ENCODE data around the gene EPHX1.
A peak's percentile ranks its signal among the peaks of the same experiment; 100 is the strongest.
"Not testable (repeated sequence)": the region's sequence is repeated elsewhere in the genome, so short reads cannot be mapped to it uniquely, and the experiment has no call there.

The EPHX1 gene

DNA sequence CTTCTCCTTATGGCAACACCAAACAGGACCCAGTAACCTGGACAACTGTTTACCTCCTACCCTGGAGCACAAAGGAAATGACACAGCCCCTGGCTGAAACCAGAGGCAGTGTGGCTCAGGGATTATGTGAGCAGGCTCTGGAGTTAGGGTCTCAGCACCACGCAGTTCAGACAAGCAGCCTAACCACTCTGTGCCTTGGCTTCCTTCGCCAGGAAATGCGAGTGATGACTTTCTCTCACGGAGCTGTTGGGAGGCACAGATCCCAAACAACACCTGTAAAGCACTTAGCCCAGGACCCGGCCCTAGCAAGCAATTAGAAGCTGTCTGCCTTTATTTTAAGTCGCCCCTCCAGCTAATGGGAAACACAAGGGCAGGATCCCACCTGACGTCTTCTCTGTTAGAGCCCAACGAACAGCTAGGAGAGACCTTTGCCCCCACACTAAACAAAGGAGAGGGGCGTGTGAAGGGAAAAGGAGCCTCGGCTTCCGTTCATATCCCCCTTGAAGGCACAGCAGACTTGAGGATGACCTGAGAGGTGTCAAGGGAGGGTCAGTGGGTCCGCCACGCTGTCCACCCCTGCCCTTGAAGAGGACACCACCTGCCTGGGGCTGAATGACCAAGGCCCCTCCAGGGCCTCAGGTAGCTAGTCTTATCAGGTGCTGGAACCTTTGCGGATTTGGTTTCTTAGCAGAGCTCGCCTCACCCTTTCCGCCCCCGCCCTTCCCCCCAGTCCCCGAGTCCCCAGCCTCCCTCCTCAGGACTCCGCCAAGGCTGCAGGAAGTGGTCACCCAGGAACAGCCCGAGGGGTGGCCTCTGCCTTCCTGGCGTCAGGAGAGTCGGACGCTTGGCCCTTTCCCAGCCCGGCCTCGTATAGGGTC lies 71.4 kb downstream of the EPHX1 start:
- DNase-seq (ENCODE audit: low read depth in 2 of 2), result peak in 1 of 2 donors; percentile 33

DNA sequence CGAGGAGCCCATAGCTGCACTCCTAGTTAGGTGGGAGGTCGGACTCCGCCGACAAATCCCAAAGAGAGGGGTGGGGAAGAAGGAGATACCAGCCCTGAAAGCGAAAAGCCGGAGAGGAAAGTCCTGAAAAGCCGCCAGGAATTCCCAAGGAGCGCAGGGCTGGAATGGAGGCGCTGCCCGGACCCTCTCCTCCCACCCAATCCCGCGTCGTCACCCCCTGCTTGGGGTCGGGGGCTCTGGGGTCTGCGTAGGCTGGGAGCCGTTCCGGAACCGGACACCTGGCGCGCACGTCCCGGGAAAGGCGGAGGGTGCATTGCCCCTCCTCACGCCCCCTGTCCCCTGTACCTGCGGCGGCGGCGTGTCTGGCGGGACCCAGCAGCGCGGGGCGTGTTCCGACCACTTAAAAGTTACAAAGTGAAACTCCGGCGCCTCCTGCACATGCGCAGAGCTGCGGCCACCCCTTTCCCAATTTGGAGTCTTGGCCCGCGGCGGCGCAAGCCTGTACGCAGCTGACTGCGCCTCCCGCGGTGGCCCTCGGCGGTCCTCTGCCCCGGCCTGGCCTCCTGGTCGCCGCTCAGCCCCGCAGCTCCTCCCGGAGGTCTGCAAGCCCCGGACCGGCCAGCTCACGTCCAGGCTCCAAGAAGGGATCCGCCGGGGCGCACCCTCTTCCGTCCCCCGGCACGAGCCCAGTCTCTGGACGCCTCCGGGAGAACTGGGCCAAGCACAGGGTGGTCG lies 72.2 kb downstream of the EPHX1 start, which contains the start of gene TMEM63A:
Gene TMEM63A (minus strand): TSS at position 422 of the 735 bp plus-strand sequence. CDS start 4,800 bp downstream, outside the sequence.
- DNase-seq (ENCODE audit: low read depth in 2 of 2), result peak; percentile 82 to 84

DNA sequence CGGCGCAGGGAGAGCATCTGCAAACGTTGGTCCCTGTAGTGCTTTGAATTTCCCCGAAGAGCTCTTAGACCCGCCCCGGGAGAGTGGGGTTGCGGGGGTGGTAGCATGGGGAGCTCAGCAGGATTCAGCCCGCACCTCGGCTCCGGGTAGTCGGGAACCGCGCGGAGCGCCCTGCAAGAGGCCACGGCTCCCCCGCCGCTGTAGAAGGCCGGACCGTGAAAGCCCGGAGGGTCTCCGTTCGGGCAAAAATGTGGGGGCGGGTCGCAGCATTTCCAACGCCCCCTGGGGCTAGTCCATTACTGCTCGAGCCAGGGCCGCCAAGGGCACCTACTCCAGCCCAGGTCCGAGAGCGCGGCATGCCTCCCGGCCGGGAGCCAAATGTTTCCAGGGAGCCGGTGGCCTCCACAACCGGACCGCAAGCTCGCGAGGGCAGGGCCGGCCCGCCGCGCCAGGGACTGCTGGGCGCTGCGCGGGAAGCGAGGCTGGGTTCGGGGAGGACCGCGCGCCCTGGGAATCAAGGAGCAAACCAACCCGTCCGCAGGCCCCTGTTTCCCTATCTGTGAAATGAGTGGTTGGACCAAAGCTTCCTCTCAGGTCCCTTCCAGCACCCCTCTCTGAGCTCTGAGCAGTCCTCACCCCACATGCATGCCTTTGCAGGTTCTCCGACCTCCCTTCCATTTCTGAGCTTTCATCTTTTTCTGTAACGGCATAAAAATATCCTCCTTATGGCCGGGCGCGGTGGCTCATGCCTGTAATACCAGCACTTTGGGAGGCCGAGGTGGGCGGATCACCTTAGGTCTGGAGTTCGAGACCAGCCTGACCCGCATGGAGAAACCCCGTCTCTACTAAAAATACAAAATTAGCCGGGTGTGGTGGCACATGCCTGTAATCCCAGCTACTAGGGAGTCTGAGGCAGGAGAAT lies 73.0 kb downstream of the EPHX1 start:
- no peak for DNase-seq (ENCODE audit: low read depth in 2 of 2)

DNA sequence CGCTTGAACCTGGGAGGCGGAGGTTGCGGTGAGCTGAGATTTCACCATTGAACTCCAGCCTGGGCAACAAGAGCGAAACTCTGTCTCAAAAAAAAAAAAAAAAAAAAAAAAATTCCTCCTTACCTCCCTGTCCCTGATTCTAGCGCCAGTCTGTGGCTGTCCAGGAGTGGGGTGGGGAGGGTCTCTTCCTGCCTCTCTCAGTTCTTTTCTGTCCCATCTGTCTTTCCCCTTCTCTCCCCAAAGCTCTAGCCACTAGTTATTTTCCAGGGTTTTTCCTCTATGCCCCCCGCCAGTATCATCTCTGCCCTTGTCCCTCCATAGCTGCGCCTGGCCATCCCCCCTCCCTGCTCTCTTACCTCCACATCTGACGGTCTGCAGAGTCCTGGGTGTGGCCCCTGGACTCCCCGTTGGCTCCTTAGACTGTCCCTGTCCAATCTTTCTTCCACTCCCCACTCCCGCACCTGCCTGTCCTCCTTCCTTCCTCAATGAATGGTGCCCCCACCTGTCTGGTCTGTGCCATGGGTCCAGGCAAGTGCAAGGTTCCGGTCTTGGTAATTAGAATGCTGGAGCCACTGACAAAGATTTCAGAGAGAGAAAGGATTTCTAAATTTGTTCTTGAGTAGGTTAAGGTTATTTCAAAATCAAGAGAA lies 73.8 kb downstream of the EPHX1 start:
- no peak for DNase-seq (ENCODE audit: low read depth in 2 of 2)

DNA sequence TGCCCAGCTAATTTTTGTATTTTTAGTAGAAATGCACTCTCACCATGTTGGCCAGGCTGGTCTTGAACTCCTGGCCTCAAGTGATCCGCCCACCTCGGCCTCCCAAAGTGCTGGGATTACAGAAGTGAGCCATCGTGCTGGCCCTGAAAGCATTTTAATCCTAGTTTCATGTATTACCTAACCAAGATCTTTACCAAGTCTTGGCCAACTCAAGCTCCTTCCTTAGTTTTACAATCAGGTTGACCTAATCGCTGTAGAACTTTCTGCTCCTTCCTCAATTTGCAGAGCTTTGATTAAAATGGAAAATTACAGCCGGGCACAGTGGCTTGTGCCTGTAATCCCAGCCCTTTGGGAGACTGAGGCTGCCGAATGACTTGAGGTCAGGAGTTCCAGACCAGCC lies 75.4 kb downstream of the EPHX1 start:
- DNase-seq (ENCODE audit: low read depth in 2 of 2), result no peak

DNA sequence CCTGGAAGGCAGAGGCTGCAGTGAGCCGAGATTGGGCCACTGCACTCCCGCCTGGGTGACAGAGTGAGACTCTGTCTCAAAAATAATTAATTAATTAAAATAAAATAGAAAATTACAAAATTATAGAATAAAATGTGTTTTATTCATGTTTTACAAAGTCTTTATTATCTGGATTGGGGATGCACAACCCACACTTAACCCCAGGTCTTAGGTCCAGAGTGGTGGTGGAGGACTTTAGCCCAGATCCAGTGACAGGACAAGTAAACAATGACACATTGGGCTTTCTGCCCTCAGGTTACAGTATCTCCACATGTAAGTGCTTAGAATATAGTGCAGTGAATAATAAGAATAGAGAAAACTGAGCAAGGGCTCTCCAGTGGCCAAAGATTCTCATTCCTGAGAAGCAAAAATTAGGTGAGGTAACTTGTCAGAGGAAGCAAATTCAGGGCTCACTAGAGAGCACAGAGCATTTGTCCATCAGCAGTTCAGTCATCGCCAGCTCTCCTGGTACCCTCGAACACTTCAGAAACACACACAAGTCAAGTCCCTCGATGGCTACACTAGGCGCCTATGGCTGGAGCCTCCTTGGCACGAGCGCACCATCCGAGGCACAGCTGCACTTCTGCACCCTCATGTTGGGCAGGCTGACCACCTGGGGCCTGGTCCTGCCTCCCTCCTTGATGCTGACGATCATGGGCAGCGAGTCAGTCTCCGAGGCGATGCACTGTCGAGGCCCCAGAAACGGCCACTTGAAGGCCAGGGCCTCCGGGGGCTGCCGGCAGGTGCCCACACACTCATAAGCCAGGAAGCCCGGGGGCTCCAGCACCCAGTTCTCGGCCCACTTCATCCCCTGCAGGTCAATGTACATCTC lies 76.5 kb downstream of the EPHX1 start:
- DNase-seq (ENCODE audit: low read depth in 2 of 2), result no peak

DNA sequence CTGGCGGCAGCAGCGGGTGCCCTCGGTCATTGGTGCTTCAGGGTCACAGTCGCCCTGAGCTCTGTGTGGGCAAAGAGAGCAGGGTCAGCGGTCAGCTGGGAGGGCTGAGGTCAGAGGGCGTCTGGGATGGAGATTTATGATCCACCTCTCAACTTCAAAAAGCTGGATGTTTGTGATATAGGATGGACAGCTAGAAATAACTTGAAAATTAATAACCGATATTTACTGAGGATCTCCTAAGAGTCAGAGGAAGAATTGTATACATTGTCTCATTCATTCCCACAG lies 77.0 kb downstream of the EPHX1 start:
- DNase-seq (ENCODE audit: low read depth in 2 of 2), result no peak

DNA sequence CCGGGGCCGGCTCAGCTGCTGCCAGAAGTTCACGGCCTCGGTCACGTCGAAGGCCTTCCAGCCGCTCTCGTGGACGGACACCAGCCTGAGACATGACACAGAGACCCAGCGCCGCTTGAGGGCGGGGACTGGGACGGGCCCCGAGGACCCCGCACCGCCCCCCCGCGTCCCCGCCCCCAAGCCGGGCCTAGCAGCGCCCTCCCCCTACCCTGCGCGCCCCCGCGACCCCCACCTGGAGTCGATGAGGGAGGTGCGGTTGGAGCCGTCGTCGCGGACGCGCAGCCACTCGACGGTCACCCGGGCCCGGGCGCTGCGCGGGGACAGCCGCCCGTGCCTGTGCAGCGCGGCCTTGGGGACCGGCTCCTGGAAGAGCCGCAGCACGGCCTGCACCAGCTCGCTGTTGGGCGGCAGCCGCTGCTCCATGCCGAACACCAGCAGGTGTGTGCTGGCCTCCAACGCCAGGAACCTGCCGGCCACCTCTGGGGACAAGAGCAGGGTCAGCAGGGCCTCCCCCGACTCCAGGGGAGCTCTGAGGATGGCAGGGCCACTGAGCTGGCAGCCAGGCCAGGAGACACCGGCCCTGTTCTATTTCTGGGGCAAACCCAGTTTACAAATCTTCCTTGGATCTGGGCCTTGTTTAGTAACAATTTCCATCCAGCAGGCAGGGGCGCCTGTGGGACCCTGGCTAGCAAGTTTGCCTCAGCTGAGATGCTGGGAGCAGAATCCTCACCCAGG lies 77.8 kb downstream of the EPHX1 start:
- DNase-seq (ENCODE audit: low read depth in 2 of 2), result not testable (repeated sequence)

DNA sequence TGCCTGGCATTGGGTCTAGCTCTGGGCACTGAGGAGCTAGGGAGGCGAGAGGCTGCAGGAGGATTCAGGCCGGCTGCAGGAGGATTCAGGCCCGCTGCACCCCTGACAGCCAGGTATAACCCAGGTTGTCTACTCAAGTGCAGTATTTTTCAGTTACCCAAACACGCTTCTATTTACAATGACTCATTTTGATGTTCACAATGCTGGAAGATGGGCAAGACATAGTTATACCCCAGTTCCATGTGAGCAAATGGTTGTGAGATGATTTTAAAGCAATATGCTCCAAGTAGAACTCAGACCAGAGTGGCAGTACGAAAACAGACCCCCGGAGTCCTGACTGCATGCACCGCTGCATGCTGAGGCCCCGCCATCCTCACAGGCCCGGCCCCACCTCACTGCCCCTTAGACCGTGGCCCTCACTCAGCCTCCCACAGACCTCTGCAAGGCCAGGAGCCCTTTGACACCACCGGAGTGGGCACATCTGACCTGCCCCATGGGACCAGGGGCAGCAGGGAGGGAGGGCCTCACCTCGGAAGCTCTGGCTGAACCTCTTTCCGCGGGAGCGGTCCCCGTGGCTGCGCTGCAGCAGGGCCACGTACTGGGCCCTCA lies 78.5 kb downstream of the EPHX1 start:
- no peak for DNase-seq (ENCODE audit: low read depth in 2 of 2)

DNA sequence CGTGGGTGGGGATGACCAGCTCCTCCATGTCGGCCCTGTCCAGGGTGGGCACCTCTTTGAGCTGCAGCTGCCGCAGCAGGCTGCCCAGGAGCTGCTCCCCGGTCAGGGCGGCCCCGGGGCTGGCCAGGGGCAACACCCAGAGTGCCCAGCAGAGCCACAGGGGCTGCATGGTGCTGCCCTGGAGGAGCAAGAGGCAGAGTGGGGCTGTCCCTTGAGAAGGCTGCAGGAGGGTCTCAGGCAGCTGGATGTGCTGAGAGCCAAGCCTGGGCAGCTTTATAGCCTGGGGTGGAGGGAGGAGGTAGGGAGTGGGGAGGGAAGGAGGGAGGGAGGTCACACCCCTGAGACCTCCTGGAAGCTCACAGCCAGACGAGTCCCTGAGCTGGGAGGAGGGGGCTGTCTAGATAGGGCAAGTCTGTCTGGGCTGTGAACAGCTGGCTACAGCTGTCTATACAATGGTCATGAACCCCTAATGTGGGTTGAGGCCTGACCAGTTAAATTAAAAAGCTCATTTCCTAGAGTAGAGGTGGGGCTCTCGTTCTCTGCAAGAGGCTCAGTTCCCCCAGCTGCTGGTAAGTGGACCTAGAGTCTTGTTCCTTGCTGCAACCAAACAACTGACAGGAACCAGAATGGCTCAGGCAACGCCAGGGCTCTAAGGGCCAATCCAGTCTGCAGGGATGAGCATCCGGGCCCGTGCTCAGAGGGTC lies 79.1 kb downstream of the EPHX1 start, which contains the start of gene LEFTY1:
Gene LEFTY1 (minus strand): TSS at position 249 of the 704 bp plus-strand sequence. CDS start 80 bp downstream, at position 169.
- DNase-seq (ENCODE audit: low read depth in 2 of 2), result no peak

DNA sequence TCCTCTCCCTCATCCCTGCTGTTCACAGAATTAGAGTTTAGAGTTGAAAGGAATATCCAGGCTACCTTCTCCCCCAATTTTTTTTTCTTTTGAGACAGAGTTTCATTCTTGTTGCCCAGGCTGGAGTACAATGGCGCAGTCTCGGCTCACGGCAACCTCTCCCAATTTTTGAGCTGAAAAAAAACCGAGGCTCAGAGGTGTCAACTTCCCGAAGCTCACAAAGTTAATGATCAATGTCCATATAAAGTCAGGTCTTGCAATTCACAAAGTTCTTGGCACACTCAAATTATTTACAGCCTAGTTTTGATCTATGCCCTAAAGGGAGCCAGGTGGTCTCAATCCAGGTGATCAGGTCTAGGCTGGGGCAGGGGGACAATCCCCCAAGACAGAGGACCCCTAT lies 79.8 kb downstream of the EPHX1 start:
- DNase-seq (ENCODE audit: low read depth in 2 of 2), result no peak

DNA sequence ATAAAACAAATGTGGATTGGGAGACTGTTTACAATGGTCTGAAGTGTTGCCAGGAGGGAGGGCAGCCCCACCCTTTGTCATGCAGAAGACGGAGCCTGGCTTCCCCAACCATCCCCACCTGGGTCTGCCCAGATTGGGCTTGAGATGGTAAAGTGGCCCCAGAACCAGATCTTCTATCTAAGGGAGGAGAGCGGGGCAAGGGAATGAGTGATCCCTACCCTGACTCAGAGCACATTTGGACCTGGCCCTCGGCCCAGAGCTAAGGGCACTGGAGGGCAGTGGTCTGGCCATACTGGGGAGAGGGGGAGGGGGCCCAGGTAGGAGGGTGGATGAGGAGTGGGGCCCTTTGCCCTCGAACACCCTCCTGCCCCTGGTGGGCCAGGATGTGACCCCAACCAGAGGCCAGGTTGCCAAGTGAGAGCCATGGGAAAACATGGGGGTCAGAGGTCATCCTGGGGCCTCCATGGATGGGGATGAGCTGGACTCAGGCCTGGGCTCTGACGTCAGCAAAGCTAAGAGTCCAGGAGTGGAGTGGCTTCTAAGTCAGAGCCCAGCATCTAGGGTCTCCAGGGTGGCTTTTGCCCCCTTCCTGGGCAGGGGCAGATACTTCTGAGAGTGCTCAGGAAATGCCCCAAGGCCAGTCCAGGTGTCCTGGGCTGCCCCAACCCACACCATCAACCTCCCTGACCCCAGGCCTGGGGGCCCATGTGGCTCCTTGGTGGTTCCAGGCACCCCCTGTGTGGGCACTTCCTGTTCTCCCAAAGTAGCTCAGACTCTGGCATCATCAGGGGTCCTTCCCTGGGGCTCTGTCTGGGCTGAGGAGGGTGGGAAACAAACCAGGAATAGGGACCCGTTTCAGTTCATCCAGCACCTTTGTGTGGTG lies 80.7 kb downstream of the EPHX1 start:
- no peak for DNase-seq (ENCODE audit: low read depth in 2 of 2)

DNA sequence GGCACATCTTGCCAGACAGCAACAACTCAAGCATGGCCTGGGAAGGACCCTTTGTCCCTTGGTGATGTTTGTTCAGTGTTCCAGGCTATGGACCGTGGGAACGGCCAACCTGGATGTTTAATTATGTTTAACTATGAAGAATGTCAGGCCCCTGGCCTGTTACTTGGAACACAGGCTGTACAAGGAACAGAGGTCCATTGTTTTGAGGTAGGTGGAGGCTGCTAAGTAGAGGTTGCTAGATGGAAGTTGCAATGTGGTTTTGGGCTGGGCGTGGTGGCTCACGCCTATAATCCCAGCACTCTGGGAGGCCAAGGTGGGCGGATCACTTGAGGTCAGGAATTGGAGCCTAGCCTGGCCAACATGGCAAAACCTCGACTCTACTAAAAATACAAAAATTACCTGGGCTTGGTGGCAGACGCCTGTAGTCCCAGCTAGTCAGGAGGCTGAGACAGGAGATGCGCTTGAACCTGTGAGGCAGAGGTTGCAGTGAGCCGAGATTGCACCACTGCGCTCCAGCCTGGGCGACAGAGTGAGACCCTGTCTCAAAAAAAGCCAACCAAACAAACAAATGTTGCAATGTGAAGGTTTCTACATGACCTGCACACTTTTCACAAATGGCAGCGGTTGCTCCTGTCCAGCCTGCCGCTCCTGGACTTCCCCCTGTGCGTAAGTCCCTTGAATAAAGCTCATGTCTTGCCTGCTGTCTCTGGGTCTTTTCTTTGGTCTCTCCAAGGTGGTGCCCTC lies 81.5 kb downstream of the EPHX1 start:
- no peak for DNase-seq (ENCODE audit: low read depth in 2 of 2)

DNA sequence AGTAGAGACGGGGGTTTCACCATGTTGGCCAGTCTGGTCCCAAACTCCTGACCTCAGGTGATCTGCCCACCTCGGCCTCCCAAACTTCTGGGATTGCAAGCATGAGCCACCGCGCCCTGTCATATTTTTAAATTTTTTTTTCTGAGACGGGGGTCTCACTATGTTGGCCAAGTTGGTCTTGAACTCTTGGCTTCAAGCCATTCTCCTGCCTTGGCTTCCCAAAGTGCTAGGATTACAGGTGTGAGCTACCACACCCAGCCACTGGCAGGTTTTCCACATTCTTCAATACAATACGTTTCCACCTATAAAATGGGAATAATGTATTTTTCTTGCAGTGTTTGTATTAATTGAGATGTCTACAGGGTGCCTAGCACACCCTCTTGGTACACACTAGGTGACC lies 82.4 kb downstream of the EPHX1 start:
- no peak for DNase-seq (ENCODE audit: low read depth in 2 of 2)

Measured in stimulated activated CD8-positive, alpha-beta memory T cell treated with anti-CD3 and anti-CD28 coated beads, Interleukin-2, amount 100 ng/mL, for 48 hours (primary cell).